ENCODE data around the gene NOTCH1.
A peak's percentile ranks its signal among the peaks of the same experiment; 100 is the strongest.

Gene NOTCH1

DNA sequence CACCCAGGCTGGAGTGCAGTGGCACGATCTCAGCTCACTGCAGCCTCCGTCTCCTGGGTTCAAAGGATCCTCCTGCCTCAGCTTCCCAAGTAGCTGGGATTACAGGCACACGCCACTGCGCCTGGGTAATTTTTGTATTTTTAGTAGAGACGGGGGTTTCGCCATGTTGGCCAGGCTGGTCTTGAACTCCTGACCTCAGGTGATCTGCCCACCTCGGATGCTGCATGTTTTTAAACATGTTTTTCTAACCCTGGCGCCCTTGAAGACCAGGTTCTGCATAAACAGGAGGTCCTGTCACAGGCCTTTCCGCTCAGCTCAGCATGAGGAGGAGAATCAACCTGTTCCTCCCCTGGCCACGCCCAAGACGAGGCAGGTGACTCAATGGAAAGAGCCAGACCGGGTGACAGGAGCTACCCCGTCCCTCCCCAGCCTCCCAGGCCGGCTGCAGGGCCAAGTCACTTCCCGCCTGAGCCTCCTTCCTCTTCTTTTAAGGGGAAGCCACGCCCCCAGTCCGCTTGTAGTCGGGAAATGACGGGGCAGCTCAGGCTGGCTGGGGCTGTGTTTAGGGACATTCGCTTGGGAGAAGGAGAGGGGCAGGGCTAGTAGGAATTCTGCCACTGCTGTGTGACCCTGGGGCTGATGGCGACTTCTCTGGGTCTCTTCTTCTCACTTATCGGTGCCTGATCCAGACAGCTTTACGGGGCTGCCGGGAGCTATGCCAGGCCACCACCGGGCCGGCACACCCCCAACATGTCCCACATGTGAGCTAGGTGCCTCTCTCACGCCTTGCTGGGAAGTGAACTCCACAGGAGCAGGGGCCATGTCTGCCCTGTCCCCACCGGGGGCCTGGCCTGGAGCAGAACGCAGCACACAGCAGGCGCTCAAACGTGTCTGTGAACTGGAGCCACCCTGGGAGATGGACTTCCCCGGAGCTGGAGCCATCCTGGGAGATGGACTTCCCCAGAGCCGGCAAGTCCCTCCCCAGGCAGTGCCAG, 6.1 kb downstream of the NOTCH1 start:
- intact Hi-C loops (cut with DNase I) = loop anchor here (10.0 kb wide), 1 partner anchor 45 kb away; no protein-coding TSS in a partner anchor
- DNase-seq = peak in 39 of 42 donors; percentile 43 to 89 (median 69)

DNA sequence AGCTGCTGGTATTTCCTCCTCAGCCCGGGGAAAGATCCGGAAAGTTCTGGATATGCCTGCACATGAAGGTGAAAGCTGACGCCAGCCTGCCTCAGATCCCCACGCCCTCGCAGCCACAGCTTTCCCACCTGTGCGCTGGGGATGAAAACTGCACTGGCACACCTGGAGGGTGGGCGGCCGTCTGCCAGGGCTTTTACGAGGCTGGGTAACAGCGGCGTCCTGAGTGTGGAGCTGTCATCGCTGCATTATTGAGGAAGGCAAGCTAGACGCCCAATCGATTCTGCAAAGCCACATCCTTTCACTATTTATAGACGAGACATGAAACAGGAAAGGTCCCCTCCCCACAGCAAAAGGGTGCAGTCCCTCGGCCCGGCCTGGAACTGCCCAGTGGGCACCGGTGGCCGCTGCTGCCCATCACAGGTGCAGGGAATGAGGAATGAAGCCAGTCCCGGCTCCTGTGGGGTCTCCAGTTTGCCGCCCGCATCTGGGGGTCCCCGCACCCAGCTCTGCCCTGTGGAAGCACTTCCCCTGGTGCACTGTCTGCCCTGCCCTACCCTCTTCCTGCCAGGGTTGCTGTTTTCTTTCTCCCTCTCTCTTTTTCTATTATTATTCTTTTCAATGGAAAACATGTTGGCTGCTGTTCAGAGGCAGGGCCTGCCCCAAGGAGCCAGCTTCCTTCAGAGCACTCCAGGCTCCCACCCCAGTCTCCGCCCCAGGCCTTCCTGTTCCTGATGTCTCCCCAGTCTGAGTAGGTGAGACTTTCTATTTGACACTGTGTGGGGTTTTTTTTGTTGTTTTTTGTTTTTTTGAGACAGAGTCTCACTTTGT, 7.0 kb downstream of the NOTCH1 start:
- peak in 6 of 42 donors; percentile 35 to 59 (median 52) for DNase-seq
- intact Hi-C loops (cut with DNase I) = no loop called here

DNA sequence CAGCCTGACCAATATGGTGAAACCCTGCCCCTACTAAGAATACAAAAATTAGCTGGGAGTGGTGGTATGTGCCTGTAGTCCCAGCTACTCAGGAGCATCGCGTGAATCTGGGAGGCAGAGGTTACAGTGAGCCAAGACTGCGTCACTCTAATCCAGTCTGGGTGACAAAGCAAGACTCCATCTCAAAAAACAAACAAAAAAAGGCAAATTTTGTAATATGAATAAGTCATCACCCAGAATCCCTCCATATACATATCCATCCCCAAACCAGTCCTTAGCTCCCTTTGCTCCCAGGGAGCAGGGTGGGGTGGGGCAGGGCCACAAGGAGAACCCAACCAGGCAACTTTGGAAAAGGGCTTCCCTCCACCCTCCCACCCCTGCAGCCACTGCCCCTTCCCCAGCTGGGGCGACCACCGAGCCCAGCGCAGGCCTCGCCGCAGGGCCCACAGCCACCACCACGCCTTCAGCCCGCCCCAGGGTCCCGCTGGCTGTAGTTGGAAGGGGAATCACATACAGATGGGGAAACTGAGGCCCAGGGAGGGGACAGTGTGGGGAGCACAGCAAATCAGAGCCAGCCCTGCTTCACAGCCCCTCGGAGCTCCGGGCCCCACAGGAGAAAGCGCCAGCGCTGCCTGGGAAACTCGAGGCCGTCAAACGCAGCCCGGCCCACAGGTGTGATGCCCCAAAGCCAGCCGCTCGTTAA, 7.8 kb downstream of the NOTCH1 start:
- no peak for DNase-seq
- intact Hi-C loops (cut with DNase I) = no loop called here

DNA sequence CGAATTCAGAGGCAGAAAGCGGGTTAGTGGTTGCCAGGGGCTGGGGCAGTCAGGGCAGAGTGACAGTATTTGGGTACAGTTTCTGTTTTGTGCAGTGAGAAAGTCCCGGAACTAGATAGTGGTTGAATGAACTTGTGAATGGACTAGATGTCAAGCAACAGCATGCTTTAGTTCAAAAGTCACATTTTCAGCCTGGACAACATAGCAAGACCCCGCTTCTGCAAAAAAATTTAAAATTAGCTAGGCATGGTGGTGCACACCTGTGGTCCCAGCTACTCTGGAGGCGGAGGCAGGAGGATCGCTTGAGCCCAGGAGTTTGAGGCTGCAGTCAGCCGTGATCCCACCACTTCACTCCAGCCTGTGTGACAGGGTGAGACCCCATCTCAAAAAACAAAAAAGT, 8.4 kb downstream of the NOTCH1 start:
- DNase-seq = no peak
- intact Hi-C loops (cut with DNase I) = no loop called here

DNA sequence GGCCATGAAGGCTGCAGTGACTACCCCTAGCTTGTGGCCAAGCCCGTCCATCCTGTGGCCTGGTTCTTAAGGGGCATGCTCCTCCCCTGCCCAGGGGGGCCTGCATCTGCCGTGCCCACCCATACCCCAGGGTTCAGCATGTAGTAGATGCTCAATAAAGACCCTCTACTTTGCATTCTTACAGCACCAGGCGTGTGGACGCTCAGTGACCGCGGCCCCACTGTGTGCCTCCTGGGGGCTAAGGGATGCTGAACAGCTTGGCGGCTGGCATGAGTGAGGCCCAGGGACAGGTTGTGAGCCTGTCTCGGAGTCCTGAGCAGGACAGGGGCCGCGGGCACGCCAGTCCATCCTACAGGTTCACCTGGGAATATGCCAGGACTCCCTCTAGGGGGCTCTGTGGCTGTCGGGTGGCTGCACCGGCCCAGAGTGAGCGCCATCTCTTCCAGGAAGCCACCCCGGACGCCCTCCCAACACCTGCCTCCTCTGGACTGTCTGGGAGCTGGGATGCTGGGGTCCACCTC, 9.1 kb downstream of the NOTCH1 start:
- no peak for DNase-seq
- intact Hi-C loops (cut with DNase I) = no loop called here

DNA sequence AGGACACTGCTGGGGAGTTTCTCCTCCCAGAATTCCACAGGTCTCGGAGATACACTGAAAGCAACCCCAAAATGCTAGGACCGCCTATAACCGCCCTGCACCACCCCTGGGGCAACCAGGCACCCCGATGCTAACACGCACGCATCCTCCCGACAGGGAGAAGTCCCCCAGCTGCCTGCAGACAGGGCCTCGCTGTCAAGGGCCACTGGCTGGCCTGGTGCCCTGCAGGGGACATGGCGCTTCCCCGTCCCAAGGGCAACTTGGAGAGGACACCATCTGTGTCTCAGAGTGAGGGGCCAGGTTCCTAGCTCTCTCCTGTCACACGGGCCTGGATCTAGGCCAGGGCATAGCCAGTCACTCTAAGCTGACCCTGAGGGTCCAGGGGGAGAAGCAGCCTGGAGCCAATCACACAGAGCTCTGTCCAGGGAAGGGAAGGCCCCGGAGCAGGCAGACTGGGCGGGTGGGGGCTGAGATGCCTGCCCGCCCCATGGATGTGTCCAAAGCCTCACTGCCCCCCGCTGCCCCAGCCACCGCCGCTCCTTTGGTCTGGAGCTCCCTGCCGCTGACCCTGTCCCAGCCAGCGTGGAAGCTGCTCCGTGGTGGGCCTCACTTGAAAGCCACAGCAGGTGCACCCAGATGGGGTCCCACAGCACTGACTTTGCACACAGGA, 9.7 kb downstream of the NOTCH1 start:
- intact Hi-C loops (cut with DNase I) = no loop called here

DNA sequence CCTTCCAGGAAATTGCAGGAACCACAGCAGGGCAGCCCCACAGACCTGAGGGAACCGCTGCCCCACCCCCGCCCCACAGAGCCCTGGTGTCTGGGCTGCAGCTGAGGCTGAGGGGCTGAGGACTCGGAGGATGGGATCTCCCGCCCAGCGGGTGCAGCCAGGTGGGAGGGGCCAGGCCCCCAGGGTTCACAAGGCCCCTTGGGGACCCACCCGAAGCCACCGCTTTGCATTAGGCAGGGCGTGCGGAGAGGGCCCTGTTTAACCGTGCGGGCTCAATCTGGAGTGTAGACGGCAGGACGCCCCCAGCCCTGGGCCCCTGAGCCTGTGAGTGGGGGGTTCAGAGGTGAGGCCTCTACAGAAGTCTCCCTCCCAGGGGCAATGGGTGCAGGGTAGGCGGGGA, 10.8 kb downstream of the NOTCH1 start:
- intact Hi-C loops (cut with DNase I) = no loop called here
- no peak for DNase-seq

More for the DNA sequence above, 9.7 kb downstream of the NOTCH1 start:
- peak in 1 of 42 donors; percentile 34 for DNase-seq

DNA sequence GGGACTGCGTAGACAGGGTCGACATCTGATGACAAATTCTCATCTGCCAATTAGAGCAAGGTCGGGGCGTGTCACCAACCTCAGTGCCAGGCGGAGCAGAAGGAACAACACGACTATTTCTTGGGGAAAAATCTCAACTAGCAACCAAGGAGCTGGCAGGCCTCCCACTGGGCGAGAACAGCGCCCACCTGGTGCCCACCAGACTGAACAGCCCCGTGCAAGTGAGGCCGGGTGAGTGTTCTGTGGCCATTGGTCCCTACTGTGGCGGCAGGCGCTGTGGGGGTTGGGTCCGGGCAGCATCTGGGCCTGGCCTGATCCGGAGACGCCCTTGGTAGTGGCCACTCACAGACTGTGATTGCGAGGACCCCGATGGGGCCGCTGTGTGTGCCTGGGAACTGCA, 11.5 kb downstream of the NOTCH1 start:
- peak in 2 of 42 donors; percentile 8 to 22 for DNase-seq
- intact Hi-C loops (cut with DNase I) = no loop called here

DNA sequence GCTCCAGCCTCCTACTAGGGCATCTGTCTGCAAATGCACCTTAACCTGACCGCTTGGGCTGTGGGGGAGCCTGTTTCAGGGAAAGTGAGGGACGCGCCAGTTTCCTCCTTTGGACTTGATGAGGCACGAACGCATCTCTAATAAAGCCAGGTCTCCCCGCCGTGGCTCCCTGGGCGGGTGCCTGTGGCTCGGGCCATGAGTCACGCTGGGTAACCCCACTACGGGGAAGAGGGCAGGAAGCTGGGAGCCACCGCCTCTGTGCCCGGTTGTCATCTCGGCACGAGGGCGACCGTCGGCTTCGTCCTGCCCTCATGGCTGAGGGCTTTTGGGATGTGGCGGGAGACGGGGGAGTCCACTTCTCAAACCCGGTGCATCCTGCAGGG, 12.1 kb downstream of the NOTCH1 start:
- DNase-seq = no peak
- intact Hi-C loops (cut with DNase I) = no loop called here

DNA sequence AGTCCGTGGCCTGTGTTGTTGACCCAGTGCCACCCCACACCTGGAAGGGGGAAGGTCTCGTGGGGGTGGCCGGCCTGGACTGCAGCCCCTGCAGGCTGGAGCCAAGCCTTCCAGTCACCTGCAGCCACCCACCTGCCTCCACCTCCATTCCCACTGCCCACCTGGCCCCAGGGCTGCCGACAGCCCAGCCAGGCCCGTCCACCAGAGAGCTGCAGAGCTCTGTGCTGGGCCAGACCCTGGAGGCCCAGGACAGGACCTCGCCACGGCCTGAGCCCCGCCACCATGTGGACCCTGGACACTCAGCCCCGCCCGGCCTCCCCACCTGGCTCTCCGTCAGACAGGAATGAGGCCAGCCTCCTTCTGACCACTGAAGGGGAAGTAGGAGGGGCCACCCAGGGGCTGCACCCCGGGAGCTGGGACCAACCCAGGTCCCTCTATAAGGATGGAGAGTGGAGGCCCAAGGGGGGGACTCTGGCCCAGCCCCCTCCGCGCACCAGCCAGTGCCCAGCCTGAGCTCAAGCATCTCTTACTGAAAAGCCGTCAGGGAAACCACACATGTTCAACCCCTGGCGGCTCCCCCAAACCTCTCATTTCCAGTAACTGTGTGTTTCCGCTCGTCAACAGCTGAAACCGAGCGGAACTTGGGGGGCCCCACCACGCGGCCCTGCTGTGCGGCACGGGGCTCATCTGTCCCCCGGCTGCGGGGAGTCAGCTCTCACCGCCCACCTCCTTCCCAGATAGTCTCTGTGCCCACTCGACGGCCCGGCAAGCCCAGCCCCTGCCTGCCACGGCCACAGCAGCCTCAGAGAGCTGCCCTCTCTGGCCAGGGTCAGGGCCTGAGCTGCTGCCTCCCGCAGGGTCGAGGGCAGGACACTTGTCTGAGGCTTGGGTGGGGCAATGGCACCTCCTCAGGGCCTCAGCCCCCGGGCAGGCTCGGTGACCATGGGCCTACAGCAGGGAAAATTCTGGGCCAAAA, 12.8 kb downstream of the NOTCH1 start:
- DNase-seq = peak in 1 of 42 donors; percentile 25
- intact Hi-C loops (cut with DNase I) = no loop called here

DNA sequence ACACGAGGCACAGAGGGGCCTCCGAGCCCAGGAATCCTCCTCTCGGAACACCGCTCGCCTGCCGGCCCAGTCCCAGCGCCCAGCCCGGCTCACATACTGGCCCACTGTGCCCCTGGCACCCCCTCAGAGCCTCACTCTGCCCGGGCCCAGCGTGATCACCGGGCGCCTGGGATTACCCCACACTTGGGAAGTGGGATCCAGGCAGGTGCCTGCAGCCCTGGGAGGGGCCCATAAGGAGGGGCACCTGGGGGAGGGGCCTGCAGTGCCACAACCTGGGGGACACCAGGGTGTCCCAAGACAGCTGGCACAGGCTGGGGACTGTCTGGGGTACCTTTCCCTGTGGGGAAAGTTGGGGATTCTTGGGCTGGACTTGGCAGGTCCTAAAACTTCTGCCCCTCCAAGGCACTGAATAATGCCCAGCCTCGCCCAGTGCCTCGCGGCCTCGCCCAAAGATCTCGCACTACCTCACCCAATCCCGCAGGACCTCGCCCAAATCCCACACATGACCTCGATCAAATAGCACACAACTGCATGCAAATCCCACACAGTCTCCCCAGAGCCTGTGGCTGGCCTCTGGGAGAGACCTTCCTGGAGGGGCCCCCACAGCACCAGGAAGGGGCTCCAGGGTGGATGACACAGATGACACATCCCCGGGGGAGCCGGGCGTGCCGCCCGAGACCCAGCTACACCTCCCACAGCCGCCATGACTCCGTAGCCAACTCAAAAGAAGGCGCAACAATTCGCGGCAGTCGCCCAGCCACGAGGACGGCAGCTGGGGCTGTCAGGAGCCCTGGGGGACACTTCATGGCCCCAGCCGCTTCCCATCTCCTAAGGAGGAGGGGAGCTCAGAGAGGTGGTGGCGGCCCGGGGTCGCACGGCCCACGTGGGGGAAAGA, 13.7 kb downstream of the NOTCH1 start:
- intact Hi-C loops (cut with DNase I) = no loop called here
- peak in 1 of 42 donors; percentile 40 for DNase-seq

DNA sequence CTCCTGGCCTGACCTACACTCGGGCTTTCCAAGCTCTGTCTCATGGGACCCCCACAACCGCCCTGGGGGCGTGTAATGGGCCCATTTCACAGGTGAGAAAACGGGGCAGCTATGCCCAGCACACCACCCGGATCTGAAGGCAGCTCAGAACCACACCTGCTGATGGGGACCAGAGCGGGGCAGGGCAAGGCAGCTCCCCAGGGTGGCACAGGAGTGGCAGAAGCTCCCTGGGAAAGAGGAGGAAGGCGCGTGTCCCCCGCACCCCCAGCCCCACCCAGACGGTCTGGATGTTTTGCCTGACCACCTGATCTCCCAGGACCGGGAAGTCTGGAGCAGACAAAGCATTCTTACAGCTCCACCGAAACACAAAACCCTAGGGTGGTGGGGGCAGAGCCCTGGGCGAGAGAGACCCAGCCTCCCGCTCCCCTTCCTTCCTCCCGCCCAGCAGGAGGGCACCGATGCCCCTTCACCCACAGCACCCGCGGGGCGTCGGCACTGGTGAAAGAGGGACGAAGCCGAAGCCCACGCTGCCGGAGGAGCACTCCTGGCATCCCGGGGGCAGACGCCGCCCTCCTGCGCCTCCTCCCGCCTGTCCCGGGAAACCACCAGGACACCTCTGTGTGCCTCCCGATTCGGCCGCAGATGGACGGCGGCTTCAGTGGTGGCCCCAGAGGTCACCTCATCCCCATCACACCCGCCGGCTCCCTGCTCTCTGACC, 14.5 kb downstream of the NOTCH1 start:
- DNase-seq = no peak
- intact Hi-C loops (cut with DNase I) = no loop called here

DNA sequence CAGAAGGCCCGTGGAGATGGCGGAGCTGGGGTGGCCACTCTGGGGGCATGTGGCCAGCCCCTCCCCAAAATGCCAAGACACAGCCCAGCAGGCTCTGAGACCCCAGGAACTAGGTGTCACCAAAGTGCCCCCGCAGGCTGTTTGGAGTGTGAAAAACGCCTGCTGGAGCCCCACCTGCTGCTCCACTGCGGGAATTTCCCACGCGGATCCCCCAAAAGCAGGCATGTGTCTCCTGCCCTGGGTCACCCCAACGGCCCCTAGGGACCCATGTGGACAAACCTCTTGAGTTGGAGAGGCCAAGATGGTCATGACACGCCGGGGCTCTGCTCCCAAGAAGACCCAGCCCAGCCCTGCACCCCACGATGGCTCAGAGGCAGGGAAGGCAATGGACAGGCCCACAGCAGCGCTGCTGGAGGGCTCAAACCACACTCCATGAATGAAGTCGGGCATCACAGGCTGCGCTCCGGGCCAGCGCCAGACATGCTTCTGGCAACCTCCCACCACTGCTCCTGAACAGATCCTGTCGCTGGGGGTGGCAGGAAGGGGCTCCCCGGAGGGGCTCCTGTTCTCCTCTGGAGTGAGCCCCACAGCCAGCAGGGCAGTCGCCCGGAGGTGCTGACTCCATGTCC, 15.3 kb downstream of the NOTCH1 start:
- intact Hi-C loops (cut with DNase I) = no loop called here
- peak in 6 of 42 donors; percentile 43 to 72 (median 52) for DNase-seq

DNA sequence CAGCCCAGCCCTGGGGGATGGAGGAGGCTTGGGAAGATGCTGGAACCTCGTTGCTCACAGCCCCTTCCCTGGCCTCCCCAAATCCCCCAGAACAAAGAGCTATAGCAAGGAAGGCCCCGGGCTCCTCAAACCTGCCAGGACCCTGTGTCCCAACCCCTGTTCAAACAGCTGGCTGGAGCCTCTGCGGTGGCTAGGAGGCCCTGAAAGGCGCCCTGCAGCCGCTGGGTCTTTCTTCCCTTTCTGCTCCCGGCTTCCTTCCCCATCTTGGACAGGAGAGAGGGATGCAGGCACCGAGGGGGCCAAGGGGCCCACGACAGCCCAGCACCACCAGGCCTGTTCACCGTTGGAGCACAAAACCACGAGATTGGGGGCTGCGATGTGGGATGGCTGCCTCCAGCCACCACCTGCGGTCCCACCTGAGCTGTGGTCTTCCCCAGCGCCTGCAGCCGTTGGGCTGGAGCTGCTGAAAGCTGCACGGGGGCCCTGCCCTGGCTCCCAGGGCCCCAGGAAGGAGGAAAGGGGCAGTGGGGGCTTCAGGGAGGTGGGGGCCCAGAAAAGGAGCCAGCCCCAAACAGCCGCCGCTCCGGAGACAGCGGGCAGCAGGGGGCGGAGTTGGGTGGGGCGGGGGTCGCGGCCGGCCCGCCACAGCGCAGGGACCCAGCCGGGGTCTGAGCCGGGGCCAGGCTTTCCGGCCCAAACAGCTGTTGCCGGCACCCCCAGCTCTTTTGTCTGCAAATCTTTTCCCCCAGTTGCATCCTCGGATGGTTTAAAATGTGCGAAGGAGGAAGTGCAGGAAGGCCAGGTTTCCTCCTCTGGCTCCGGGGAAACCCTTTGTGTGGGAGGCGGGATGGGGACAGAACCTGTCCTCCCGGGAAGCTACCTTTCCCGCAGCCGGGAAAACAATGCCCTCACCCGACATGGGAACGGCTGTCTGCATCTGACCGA, 16.1 kb downstream of the NOTCH1 start:
- DNase-seq = no peak
- intact Hi-C loops (cut with DNase I) = no loop called here
